ENCODE measurements around the gene TMC4.

Gene TMC4

DNA sequence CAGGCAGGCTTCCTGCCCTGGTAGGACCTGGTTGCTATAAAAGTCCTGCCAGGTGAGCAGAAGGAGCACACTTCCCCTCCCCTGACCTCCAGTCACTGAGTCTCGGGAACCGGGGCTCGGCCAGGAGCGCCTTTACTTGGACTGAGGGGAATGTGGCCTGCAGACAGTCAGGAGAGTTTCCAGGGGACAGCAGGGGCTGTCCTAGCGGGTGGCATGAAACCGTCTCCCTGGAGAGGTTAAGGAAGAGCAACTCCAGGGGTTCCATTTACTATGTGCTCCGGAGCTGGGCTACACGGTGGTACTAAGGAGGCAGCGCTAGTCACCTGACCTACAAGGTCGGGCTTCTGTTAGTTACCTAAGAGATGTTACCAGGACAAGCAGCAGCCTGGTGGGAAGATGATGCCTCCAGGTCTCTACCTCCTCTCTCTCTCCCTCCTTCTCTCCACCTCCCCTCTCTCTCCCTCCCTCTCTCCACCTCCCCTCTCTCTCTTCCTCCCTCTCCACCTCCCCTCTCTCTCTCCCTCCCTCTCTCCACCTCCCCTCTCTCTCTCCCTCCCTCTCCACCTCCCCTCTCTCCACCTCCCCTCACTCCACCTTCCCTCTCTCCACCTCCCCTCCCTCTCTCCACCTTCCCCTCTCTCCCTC is 39.5 kb downstream of the TMC4 start:
- no peak for DNase-seq (ENCODE audit: low read depth)

DNA sequence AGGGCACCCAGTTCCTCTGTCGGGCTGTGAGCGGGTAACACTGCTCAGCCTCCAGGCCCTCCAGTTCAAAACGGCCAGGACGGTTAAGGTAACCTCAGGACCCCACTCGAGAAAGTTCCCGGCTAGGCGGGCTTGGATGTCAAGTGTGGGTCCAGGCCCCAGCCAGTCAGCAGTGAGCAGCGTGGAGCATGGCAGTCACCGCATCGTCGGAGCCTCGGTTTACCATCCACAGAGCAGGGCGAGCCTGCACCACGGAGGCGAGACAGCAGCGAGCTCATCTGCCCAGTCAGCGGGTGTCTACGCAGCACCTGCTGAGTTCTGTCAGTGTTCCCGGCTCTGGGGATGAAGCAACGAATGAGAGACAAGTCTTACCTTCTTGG is 43.4 kb downstream of the TMC4 start:
- no peak for DNase-seq (ENCODE audit: low read depth)

DNA sequence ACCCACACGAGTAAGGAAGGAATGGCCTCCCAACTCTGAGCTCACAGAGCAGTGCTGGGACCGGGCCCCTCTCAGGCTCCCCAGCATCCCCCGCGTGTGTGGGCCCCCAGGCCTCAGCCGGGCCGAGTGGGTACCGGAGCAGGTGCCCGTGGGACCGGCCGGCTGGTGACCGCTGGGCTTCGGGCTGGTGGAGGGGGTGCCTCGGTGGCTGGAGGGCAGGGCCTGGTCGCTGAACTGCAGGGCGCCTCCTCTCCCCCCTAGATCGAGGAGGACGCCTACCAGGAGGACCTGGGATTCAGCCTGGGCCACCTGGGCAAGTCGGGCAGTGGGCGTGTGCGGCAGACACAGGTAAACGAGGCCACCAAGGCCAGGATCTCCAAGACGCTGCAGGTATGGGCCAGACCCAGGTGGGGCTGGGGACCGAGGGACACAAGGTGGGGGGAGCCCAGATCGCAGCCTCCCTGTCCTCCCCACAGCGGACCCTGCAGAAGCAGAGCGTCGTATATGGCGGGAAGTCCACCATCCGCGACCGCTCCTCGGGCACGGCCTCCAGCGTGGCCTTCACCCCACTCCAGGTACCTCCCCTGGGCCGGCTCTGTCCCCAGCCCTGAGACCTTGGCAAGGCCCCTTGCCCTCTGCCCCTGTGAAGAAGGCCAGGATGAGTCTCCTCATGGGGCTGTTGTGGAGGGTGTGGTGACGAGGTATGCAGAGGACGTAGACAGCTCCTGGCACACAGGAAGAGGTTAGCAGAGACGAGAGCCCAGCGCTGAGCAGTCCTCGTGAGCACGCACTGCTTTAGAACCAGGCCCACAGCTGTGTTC is 44.0 kb downstream of the TMC4 start:
- no peak for DNase-seq (ENCODE audit: low read depth)

DNA sequence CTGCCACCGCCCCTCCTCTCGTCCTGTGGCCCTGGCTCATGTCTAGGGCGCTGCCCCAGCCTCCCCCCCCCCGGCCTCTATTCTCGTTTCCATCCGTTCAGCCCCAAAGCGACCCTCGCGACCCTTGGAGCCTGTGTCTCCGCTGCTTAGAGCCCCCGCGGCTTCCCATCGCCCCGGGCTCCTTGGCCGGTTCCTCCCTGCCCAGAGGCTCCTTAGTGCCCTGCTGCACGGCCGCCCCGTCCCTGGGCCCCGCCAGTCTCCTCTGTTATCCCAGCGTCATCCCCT is 44.6 kb downstream of the TMC4 start:
- DNase-seq (ENCODE audit: low read depth), result no peak

DNA sequence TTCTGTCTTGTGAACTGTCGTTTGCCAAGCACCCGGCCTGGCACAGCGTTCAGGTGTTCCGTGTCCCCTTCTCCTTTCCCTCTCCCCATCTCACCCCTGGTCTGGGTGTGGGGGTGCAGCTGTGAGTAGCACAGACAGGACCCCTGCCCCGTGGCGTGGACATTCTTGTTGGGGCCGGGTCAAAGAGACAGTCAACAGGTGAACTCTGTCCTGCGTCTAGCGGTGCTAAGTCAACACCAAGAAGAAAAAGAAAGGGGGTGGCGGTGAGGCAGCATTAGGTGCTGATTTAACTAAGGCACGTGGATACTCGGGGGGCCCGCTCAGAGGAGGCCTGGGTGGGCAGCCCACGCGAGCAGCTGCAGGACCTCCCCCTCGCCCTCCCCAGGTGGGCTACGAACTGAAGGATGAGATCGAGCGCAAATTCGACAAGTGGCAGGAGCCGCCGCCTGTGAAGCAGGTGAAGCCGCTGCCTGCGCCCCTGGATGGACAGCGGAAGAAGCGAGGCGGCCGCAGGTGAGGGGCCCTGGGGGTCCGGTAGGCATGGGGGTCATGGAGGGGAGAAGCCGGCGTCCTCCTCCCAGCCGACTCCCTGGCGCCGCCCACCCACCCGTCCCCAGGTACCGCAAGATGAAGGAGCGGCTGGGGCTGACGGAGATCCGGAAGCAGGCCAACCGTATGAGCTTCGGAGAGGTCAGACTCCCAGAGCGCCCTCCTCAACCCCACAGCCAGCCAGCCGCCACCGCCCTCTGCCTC is 45.1 kb downstream of the TMC4 start:
- no peak for DNase-seq (ENCODE audit: low read depth)

DNA sequence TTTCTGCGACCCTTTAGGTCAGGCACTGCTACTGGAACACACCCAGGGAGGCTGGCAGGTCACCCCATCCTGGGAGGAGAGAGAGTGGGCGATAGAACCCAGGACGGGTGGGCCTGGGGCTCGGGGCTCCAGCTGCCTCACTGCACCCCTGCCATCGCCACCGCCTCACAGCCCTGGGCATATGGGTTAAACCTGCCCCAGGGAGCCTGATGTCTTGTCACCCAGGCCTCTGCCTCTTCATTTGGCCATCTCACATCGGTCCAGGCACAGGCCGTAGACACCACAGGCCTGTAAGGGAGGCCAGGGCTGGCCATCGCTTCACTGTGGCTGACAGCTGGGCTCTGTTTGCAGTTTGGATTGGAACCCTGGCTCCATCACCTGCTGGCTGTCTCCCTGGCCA is 47.2 kb downstream of the TMC4 start:
- no peak for DNase-seq (ENCODE audit: low read depth)

DNA sequence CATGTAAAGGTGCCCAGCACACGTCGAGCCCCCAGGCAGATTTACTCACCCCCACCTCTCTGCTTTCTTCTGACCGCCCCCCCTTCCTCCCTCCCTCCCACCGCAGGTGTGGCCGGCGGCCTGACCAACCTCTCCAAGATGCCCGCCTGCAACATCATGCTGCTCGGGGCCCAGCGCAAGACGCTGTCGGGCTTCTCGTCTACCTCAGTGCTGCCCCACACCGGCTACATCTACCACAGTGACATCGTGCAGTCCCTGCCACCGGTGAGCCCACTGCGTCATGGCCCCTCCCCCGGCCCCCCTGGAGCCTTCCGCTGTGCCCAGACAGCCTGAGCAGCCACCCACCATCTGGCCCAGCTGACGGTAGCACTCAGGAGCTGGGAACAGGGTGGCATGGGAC is 48.6 kb downstream of the TMC4 start:
- DNase-seq (ENCODE audit: low read depth), result no peak

DNA sequence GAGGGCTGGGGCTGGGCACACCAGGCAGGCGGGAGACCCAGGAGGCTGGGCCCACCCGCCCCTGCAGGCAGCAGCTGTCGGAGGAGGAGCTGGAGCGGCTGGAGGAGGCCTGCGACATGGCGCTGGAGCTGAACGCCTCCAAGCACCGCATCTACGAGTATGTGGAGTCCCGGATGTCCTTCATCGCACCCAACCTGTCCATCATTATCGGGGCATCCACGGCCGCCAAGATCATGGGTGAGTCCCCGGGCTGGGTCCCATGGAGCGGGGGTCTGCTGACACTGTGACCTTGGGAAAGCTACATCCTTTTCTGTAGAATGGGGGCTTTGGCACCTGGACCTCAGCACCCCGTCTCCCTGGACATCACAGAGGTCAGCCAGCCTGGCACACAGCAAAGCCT is 49.3 kb downstream of the TMC4 start:
- no peak for DNase-seq (ENCODE audit: low read depth)

DNA sequence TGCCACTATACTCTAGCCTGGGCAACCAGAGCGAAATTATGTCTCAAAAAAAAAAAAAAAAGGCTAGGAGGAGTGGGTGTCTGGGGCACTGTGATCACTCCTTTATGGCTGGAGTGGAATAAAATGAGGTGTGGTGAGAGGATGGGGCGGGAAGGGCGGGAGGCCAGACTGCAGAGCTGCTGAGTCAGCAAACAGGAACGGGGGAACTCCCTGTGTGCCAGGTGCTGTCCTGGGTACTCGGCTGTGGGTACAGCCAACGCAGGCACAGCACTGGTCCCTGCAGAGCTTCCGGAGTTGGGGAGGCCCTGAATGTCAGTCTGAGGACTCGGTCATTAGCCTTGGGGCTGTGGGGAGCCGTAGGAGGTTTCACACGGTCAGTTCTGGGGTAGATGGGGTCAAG is 51.7 kb downstream of the TMC4 start:
- no peak for DNase-seq (ENCODE audit: low read depth)

DNA sequence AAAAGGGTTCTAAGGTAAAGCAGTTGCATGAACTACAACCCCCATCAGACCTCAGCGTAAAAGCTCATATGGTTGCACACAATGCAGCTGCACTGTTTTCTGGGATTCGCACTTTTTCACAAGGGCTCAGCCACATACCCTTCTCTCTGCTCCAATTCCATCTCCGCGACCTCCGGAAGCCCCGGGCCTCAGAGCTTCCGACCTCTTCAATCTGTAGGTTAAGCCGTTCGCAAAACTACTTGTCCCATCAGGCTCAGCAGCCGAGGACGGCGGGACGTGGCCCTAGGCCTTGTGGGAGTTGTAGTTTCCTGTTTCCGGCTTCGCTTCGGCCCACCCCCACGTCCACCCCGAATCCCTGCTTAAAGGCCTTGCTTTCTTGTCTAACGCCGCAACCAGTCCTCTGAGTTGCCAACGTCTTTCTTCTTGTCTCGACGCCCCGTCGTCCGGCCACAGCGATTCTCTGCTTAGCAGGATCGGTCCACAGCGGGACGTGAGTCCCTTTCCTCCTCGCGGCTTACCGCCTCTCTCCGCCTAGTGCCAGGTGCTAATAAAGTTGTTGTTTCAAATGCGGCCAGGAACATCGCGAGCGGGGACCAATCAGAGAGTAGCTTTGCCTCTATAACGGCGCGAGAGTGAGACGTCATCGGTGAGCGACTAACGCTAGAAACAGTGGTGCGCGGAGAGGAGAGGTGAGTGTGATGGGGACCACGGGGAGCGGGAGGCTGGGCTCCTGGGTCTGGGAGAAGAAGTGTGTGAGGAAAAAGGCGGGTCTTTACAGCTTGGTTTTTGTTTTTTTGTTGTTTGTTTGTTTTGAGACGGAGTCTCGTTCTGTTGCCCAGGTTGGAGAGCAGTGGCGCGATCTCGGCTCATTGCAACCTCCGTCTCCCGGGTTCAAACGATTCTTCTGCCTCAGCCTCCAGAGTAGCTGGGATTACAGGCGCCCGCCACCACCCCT is 57.6 kb downstream of the TMC4 start, which contains the start of the genes PRPF31 and TFPT:
TSS of gene PRPF31 (plus strand) at position 646 of the 955 bp plus-strand sequence. CDS start 2,525 bp downstream, outside the sequence.
TSS of gene TFPT (minus strand) at position 549 of the 955 bp plus-strand sequence. CDS start at position 161, 388 bp downstream.
- DNase-seq (ENCODE audit: low read depth), result peak; percentile 99

DNA sequence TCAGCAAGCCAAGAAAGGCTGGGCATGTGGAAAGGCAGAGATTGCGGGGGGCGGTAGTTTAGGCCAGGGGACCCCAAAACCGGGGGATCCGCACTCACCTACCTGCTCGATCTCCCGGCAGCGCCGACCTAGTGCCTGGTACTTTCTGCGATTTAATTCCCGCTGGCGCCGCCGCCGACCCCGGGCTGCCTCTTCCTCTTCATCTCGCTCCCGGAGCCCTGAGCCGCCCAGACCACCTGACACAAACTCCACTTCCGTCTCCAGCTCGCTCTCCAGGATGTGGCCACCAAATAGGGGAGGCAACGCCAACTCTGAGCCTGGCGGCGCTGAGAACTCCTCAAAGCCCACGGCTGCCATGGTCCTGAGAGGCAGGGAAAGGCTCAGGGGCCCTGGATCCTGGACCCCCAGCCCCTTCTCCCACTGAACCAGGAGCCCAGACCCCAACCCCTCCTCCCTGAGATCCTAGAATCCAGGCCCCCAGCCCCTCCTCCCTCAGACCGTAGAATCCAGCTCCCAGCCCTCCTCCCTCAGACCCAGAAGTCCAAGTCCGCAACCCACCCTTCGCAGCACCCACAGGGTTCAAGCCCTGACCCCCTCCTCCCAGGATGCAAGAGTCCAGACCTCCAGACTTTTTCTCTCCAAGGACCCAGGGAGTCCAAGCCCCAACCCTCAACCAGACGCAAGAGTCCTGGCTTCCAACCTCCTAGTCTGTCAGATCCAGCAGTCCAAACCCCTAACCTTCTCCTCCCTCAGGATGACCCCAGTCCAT is 58.4 kb downstream of the TMC4 start:
- peak; percentile 58 for DNase-seq (ENCODE audit: low read depth)

Data from iris pigment epithelial cell (primary cell).